HT-29 (cell line): ENCODE data around the gene SQSTM1. TPM values are rescaled to one million over a fixed set of nuclear protein-coding genes. Genes with fewer than 3 reads are reported as not detected.
A peak's percentile ranks its signal among the peaks of the same experiment; 100 is the strongest.

Experiments
- DNase-seq: peaks from one replicate; pipeline ENCODE4 v3.0.0-alpha.2; 2015; ENCODE audit warnings: low spot score
- total RNA-seq: library from RNA; depleted of rRNA; stranded (reverse); fragments of >200 nt; shearing (Covaris generic); gene quantifications from 2 replicates; pipeline ENCODE4 v1.2.3, GENCODE V29; 2014

The SQSTM1 gene
- total RNA-seq, 1 experiment from 2014 or later, result 1,334 TPM

DNA sequence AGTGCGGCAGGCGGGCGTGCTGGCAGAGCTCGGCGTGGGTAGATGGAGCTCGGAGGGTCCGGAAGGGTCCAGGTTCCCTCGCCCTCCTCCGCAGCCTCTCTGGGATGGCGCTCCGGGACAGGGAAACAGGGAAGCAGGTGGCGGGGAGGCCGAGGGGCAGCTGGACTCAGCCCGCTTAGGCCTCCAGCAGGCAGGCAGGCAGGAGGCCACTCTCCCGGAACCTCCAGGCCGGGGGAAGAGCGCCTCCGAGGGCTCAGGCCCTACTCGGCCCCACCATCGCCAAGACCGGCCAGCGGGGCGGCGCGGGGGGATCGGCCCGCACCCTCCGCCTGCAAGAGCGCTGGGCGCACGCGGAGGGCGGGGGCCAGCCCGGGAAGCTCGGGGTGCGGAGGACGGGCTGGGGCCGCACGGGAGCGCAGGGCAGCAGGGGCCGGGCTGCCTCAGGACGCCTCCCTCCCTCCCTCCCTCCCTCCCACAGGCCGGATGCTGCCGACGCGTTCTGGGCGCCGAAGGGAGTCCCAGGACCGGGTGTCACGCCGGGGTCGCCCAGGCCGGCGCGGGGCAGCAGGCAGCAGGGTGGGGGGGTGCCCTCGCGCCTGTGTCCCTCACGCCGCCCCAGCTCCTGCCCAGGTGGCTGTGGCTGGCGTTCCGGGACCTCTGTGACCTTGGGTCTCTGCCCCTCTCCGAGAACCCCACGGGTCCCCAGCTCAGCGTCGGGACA is 15.0 kb upstream of the SQSTM1 start:
- DNase-seq, result peak; percentile 45

DNA sequence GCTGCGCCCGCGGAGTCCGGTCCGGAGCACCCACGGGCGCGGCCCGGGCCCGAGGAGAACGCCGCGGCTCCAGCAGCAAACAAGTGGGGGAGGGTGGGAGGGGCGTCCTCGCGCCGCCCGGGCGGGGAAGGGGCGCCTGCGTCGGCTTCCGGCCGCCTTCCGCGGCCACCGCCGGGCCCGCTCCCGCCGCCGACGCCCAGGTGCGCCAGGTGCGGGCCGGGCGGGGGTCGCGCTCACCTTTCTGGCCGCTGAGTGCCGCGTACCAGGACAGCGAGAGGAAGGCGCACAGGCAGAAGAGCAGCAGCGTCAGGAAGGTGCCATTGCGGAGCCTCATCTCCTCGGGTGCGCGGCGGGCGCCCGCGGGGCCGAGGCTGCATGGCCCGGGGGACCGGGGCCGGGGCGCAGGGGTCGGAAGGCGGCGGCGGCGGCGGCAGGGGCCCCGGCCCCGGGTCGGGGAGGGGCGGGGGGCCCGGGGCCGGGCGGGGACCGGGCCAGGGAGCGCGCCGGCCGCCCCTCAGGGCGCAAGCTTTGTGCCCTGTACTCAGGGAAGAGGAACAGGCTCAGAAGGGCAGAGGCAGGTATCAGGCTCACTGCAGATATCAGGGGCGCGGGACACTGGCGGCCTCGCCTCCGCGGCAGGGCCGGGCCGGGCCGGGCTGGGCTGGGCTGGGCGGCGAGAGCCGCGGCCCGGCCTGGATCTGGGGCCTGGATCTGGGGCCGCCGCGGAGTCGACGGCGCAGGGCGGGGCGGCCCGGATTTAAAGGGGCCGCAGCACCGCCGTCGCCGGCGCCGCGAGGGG is 14.3 kb upstream of the SQSTM1 start, which contains the start of gene MGAT4B:
Gene MGAT4B, minus strand, starts transcription at position 617 of the 799 bp plus-strand sequence. Its CDS starts 283 bp downstream, at position 334.
- peak; percentile 84 for DNase-seq

DNA sequence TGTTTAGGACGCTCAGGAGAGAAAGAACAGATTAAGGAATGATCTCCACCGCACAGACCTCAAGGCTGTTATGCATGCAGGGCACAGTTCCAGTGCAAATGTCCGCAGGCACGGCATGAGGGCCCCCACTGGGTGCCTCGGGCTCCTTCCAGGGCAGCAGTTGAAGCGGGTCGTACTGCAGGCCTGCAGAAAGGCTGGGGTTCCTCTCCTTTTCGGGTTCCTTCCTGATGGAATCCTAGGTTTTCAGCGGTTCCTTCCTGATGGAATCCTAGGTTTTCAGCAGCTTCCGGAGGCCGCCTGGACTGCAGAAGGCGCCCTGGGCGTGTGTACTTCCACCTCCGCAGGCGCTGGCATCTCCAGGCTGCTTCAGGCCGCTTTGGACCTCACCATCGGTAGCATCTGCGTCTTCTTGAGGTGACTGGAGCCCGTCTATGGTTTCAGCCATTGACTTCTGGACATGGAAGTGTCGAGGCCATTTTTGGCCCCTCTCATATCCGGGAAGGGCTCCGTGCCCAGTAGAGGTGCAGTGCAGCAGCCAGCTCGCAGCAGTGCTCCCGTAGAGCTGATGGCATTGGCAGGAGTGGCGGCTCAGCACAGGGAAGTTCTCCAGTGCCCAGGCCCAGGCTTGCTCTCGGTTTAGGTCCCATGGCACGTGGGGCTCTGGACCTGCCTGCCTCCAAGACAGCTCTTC is 8.4 kb upstream of the SQSTM1 start:
- DNase-seq, result no peak

DNA sequence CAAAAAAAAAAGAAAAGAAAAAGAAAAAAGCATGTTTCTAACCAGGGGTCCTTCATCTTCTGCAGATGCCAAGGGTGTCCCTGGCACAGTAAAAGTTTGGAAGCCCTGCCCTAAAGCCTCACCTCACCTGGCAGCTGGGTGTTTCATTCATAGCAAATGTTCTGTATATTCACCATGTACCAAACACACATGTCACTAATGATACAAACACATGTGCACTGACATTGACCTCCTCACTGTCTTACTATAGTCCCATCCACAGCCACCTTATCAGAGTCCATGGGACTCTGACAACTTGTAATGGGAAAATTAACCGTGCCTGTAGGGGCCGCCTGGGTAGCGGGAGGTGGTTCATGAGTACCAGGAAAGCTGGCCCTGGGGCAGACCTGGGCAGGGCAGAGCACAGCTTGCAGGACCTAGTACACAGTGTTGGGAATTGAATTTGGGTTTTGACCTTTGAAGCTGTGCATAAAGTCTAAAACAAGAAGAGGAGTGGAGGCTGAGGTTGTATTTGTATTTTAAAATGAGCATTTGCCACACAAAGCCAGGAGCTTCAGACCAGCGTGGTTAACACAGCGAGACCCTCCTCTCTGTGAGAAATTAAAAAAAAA is 7.6 kb upstream of the SQSTM1 start:
- no peak for DNase-seq

DNA sequence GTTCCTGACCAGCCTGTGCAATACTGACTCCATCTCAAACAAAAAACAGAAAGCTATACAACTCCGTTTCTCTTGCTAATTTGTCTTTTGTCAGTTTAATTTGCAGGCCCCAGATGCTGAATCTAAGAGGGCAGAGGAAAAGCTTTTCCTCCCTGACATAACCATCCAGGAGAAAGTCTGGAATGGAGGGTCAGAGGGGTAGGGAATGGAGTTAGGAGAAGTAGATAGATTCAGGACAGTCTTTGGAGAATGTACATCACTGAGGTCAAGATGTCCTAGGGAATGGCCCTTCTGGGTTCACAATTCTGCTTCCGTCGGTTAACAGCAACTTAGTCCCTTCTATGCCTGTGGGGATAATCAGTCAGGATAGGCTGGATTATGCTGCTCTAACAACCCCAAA is 6.6 kb upstream of the SQSTM1 start:
- no peak for DNase-seq

DNA sequence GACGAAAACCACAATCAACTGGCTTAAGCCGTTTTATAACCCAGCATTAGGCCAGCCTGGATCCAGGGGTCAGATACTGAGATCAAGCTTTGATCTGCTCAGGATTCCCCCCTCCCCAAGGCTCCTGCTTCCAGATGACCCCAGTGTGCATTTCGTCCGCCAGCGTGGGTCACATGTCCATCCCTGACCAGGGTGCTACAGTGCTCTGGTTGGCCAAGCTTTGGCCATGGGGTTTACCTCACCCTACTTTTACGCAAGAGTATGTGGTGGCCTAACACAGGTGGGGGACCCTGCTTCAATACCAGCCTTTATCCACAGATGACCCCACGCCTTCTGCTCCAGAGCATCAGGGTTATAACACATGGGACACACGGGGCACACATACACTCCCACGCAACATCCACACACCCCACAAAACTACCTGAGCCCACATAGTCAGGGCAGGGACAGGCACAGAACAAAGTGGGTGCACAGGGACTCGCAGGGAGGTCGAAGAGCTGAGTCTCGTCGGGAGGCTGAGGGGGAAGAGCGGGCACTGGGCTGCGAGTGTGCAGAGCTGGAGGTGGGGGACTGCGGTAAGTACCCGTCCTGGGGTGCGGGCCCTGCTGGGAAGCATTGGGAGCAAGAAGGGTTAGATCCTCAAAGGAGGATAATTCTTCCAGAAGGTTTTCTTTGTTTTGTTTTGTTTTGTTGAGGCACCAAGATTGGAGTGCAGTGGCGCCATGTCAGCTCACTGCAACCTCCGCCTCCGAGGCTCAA is 5.0 kb upstream of the SQSTM1 start:
- no peak for DNase-seq

DNA sequence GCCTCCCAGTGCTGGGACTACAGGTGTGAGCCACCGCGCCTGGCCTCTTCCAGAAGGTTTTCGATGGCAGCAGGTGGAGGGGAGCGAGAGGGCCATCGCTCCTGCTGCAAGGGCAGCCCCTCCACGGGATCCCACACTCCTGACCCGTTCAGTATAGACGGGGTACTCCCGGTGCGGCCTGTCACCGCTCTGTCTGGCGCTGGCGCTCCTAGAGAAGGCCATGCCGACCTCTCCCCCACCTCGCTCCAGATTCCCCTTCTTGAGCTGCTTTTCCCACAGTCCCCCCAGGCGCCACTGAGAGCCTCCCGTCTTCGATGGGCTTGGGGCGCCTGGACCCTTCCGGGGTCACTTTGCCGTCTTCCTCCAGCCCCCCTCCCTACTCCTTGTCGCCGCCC is 4.3 kb upstream of the SQSTM1 start:
- DNase-seq, result no peak

DNA sequence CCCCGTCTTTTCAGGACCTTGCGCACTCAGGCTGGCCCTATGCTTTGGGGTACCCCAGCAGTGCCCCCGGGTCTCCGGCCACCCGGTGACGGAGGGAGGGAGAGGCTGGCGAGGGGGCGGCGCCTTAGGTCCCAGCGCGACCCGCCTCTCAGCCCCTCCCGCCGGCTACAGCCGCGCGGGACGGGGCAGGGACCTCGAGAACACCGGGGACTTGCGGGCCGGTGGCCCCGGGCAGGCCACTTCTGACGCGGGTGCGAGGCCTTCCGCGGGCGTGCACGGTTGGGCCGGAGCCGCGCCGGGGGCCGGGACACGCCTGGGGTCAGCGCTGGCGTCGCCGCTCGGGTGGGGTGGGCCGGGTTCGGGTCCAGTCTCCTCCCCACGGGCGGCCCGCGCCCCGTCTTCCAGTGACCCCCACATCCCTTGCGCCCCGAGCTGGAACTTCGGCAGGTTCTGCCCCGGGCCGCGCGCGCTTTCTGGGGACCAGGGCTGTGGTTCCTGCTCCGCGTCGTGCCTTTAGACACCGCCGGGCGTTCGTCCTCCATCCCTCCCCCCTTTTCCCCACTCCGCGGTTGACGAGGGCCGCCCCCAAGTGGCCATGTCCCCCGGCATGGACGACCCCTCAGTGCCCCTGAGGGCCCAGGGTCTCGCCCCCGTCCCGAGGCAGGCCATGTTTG is 3.8 kb upstream of the SQSTM1 start:
- no peak for DNase-seq

DNA sequence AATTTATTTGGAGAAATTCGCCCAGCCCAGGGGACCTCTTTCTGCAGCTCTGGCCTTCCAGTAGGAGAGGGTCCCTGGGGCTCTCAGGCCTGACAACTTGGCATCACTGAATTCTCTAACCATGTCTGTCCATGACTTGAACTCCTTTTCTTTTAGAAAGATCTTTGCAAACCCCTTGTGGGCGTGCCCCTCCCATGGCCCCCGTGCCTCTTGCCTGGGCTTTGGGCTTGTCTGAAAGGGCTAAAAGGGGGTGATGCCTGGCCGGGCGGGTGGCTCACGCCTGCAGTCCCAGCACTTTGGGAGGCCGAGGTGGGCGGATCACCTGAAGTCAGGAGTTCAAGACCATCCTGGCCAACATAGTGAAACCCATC is 3.2 kb upstream of the SQSTM1 start:
- DNase-seq, result no peak

DNA sequence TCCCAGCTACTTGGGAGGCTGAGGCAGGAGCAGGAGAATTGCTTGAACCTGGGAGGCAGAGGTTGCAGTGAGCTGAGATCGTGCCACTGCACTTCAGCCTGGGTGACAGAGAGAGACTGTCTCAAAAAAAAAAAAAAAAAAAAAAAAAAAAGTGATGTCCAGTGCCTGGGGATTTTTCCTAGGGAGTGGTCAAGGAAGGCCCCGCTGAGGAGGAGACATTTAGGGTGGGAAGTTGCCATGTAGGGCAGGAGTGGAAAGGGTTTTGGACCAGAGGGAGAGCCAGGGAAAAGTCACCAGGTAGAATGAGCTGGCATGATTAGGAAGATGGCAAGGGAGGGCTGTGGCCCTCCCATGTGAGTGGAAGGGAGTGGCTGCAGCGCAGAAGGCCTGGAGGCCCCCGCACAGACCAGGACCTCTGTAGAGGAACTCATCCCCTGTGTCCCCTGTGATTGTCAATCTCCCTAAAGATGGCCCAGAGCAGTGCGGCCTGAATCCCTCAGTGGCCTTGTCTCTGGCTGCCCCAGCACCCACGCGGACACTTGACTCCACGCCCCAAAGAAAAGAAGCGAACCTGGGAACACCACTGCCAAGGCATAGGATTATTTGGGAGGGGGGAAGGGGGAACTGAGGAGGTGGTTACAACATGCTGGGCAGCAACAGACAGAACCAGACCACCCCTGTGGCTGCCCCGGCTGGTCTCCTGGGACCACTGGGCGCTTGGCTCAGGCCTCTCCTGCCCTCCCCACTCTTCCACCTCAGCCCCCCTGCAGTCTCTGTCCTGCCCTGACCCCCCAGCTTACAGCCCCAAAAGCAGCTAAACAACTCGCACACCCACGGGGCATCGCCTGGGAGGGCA is 2.6 kb upstream of the SQSTM1 start:
- no peak for DNase-seq

DNA sequence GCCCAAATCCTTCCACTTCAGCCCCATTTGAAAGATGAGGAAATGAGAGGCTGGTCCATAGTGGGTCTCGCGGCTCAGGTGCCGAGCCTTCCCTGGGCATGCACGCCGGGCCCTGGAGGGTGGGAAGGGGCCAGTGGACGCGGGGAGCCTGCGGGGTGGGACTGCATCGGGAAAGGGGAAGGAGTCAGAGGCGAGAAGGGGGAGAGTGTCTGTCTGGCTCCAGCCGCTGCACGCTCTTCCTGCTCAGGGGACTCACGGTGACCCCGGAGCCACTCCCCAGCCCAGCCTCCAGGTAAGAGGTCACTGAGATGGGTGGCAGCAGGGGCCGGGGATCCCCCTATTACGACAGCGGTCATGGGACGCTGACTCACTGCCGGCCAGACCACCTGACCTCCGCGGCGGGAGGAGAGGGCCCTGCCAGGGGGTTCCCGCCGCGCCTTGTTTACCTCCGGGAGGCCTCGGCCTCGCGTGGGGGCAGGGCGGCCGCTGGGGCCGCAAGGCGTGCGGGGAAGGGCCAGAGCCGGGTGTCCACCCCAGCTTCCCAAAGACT is 1.9 kb upstream of the SQSTM1 start:
- peak; percentile 94 for DNase-seq

DNA sequence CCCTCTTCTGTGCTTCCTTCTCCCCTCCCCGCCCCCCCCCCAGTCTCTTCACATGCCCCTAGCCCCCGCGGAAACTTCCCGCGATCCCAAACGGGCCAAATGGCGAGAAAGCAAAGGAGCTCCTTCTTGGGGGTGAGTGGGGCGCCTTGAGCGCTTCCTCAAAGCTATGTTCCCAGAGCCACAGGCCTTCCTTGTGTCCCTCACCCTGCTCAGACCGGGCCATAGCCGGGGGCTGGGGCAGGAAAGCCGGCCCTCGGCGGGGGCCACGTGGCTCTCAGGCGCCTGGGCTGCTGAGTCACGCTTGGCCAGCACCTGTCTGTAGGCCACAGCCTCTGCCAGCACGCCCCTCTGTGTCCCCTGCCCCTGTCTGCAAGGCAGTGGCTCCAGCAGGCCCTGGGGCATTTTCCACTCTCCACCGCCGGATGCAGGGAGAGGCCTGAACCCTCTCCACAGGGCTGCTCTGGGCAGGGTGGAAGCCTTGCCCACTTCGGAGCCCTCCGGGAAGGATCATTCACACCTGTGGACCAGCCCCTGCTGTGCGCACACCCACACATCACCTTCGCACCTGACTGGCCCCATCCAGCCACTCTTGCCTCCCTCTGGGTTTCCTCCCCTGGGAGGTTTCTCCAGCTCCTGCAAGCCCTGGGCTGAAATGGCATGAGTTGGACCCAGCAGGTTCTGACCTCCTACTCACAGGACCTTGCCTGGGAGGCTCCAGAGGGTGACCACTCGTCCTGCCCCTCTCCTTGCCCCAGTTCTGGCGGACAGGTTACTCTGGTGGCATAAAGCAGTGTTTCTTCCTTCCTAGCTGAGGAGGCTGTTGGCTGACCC is 1.2 kb upstream of the SQSTM1 start:
- peak; percentile 83 for DNase-seq

DNA sequence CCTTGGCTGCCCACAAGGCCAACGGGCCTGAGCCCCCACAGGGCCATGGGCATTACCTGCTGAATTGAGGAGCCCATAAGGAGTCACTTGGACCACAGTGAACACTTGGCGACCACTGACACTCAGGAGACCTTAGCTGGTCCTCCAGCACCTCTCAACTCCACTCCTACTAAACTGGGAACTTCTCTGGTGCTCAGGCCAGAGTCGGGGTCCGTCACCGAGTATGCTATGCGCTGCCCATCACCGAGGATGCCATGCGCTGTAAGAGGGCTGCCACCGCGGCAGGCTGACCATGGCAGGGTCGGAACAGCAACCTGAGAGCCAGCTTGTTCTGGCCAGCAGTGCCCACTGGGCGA is 600 bp upstream of the SQSTM1 start:
- DNase-seq, result no peak

DNA sequence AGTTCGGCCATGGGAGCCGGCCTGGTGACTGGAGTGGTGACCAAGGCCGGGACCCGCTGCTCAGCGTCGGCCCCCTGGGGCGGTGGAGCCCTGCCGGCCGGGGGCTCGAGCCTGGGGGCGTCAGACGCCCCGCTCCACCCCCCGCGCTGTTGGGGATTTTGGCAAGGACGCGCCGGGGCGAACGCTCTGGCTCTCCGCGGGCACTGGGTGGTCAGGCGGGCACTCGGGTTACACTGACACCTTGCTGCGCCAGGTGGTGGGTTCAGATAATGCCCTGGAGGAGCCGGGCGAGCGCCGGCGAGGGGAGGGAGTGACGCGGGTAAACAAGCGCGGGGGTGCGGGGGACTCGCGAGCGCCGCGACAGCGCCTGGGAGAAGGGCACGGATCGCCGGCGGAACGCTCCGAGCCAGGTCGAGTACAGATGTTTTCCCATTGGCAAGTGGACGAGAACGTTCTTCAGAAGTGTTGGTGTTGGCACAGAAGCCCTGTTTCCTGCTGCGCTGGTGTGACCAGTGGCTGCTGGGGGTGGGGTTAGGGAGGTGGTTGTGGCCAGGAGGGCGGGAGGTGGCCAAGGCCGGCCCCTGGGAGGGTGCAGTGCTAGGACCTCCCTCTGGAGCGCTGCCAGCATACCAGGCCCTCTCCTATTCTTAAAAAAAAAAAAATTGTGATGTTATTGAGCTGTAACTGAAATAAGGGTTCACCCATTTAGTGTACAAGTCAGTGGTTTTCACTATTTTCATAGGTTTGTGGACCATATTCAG is 773 bp downstream of the SQSTM1 start:
- peak; percentile 93 for DNase-seq

DNA sequence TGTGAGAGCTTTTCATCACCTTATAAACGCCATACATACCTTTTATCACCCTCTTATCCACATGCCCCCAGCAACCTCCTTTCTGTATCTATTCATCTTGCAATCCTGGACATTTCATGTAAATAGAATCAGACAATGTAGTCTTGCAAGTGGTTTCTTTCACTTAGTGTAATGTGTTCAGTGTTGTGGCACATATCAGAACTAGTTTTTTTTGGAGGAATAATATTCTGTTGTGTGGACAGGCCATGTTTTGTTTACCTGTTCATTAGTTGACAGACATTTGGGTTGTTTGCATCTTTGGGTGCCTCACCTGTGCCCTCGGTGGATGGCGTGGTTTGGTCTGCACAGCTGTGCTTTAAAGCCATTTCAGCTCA is 1.3 kb downstream of the SQSTM1 start:
- DNase-seq, result no peak

DNA sequence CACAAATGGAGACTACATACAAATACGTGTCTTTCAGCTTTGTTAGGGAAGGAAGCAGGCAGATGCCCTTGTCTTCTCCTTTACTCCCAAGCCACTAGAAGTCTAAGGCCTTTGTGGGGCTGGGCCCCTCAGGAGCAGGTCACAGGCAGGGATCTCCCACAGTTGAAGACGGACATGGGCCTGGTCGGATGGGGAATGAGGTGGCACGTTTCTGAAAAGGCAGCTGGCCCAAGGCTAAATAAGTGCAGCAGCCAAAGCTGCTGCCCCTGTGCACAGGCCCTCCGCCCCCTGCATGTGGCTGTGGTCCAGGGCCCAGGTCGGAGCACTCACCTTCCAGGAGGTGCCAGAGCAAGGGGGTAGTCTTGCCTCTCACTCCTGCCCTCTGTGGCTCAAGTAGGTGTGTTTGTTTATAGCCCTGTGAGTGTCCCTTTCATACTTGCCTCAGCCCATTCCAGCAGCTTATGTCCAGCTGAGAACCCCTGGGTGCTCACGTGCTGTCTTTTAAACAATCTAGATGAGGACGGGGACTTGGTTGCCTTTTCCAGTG is 1.8 kb downstream of the SQSTM1 start:
- DNase-seq, result peak; percentile 13

DNA sequence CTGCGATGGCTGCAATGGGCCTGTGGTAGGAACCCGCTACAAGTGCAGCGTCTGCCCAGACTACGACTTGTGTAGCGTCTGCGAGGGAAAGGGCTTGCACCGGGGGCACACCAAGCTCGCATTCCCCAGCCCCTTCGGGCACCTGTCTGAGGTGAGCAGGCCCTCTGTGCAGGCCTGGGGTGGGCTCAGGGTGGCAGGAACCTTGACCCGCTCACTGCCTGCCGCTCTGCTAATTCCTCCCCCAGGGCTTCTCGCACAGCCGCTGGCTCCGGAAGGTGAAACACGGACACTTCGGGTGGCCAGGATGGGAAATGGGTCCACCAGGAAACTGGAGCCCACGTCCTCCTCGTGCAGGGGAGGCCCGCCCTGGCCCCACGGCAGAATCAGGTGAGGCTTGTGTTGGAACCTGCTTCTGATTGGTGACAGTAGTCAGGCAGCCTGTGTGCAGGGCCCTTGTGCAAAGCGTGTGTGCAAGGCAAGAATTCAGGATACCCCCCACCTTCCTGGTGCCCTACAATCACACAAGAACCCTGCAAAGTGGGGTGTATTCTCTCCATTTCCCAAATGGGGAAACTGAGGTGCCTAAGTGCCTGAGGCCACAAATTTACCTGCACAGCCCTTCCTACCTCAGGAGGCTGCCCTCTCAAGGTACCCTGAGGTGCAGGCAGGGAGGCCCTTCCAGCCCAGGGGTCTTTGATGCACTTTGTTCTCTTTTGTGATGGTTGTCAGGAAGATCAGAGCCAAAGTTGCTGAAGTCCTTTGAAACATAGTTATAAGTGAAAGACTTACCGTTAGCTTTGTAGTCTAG is 3.4 kb downstream of the SQSTM1 start:
- no peak for DNase-seq
